IMR-90 (cell line): ENCODE data around the gene CDC42SE1.

Experiments
- CTCF ChIP-seq: conservative IDR thresholded peaks from 2 replicates; pipeline ENCODE4 v1.5.1; 2012; ENCODE audit warnings: mild to moderate bottlenecking, low read depth, low read length, improper control_type of control experiment
- POLR2A ChIP-seq: IDR thresholded peaks from 2 replicates; pipeline ENCODE4 v1.6.1; 2012; ENCODE audit warnings: mild to moderate bottlenecking, low read depth, low read length
- RFX5 ChIP-seq: IDR thresholded peaks from 2 replicates; pipeline ENCODE4 v1.8.0; 2012; ENCODE audit warnings: low read depth, mild to moderate bottlenecking, low read length, moderate library complexity
- USF2 ChIP-seq: fragments of 150-350 bp; IDR thresholded peaks from 2 replicates; pipeline ENCODE4 v1.6.1; 2017; ENCODE audit warnings: mild to moderate bottlenecking, antibody characterized with exemption, low read length, low read depth

GRCh38 chr1:151108331-151108730 lies 48.9 kb upstream of the CDC42SE1 start:
- TF ChIP-seq CTCF (no peak), USF2 (no peak), RFX5 (no peak), POLR2A (no peak)
